Measurements from ENCODE around the gene PAX2.

The PAX2 gene

DNA sequence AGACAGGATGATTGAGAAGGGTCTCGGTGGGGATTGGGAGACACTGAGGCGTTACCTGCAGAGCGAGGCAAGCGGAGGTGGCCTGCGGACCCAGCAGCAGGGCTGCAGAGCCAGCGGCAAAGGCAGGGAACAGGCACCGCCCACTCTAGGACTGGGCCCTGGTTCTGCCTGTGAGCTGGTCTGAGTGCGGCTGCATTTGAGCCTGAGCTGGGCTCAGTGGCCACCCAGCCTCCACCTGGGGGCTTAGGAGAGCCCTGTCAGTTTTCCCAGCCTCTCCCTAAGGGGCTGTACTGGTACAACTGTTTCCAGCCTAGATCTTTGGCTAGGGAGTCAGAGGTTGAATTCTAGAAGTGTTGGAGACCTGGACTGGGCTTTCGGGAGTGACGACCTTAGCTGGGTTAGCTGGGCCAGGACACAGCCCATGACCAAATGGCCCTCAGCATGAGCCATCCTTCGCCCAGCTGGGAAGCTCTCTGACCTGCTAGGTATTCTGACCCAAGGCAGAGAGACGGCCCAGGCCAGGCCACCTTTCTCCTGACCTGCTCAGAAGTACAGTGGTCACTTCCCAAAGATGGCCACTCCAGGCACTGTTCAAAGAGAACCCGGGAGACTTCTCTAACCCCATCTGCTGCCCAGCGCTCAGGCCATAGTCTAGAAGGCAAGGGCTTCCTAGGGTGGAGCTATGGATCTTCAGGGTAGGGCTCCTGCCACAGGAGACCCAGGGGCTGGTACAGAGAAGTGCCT, 64.9 kb downstream of the PAX2 start:
- no peak for TF ChIP-seq CTCF (conservative IDR thresholded peaks at IDR 0.05; ENCODE audit: low read depth)
- H3K27ac ChIP-seq = no peak overlapping the region
- POLR2A ChIA-PET (ENCODE audit: low non-redundant PET) = no interaction called here
- DNase-seq (ENCODE audit: low spot score) = no peak
- CTCF ChIA-PET = interaction anchor here (0.9 kb wide), 1 partner anchor 248 kb away, joined by 3 read pairs; no protein-coding TSS in a partner anchor

DNA sequence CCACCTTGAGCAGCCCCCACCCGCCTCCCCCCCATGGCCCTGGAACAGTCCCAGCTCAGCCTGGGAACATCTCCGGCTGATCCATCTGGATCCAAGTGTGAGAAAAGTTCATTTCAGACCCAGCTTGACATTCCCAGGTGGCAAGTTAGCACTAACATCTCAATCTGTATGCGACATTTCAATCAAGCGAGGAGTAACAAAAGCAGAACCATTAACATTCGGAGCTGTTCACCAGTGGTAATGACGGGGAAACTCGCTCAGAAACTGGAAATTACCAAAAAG, 65.4 kb downstream of the PAX2 start:
- H3K27ac ChIP-seq = no peak overlapping the region
- TF ChIP-seq CTCF (conservative IDR thresholded peaks at IDR 0.05; ENCODE audit: low read depth) = no peak
- no peak for DNase-seq (ENCODE audit: low spot score)
- CTCF ChIA-PET = interaction anchor here (0.9 kb wide), 1 partner anchor 249 kb away, joined by 3 read pairs; no protein-coding TSS in a partner anchor
- POLR2A ChIA-PET (ENCODE audit: low non-redundant PET) = no interaction called here

DNA sequence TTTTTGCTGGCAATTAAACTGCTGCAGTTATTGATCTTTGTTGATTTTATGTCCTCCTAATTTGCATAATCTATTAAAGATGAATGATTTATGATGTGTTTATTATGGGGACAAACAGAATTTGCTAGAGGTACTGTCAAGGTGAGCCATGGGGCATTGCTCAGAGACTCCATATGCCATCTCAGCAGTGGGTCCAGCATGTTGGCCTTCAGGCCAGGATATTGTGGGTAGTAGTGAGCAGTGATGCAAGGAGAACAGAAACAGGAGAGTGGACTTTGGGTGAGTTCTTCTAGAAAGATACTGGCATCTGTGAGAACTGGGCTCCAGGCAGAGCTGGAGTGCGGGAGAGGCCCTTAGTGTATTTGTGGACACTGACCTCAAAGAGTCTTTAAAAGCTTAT, 65.9 kb downstream of the PAX2 start:
- no peak for DNase-seq (ENCODE audit: low spot score)
- POLR2A ChIA-PET (ENCODE audit: low non-redundant PET) = no interaction called here
- H3K27ac ChIP-seq = no peak overlapping the region
- CTCF ChIA-PET = interaction anchor here (0.9 kb wide), 1 partner anchor 249 kb away, joined by 3 read pairs; no protein-coding TSS in a partner anchor
- no peak for TF ChIP-seq CTCF (conservative IDR thresholded peaks at IDR 0.05; ENCODE audit: low read depth)

DNA sequence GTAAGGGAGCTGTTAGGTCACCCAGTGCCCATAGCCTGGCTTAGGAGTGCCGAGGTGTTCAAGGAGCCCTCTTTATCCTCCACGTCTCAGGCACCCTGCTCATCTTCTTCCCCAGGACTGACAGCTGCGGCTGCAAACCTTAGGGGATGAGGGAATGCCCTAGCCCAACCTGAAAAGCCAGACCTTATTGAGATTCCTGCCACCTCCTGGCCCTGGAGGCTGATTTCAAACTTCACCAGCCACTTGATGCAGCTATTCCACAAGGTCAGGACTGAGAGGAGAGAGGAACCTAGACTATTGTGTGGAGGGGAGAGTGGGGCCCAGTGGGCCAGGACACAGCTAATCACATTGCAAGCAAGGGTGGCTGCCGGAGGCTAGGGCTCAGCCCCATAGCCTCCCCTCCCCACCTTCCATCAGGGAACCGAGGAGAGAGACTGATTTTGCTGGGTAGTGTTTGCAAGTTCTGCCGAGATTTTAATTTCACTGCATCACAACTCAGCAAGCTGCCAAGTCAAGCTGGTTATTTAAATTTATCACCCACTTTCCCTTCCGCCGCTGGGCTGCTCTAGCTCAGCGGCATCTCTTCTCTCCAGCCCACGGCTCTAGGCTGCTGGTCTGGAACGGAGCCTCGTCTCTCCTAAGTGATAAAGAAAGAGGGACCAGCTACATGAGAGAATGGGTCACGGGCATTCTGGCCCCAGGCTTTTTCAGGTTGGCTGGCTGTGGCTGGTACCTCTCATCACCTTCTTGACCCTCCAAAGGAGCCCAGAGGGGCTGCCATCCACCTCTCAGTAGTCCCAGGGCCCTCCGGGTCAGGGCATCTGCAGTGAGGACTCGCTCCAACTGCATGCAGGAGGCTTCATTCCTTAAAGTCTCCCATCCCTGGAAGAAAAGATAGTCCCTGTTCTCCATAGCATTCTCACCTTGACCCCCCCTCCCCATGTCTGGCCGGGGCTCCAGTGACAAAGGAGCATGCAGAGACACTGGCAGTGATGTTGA, 66.7 kb downstream of the PAX2 start:
- TF ChIP-seq CTCF (conservative IDR thresholded peaks at IDR 0.05; ENCODE audit: low read depth) = no peak
- no peak for DNase-seq (ENCODE audit: low spot score)
- POLR2A ChIA-PET (ENCODE audit: low non-redundant PET) = no interaction called here
- CTCF ChIA-PET = interaction anchor here (0.6 to 2.1 kb wide), 4 partner anchors 13 to 210 kb away, joined by 3 to 5 read pairs (median 4); no protein-coding TSS in a partner anchor
- no peak overlapping the region for H3K27ac ChIP-seq

DNA sequence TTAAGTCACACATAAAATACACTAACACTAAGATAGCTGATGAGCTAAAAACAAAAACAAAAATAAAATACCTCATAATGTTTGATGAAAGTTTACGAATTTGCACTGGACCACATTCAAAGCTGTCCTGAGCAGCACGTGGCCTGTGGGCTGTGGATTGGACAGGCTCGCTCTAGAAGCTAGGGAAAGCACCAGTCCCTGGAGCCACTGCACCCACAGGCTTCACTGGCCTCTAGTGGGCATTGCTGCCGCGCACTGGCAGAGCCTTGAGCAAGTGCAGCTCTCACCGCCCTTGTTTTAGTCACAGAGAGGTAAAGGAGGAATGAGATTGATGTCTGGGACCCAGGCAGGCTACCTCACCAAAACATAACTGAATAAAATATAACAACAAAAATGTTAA, 67.6 kb downstream of the PAX2 start:
- CTCF ChIA-PET = interaction anchor here (0.6 to 2.1 kb wide), 3 partner anchors 14 to 211 kb away, joined by 3 to 5 read pairs (median 4); no protein-coding TSS in a partner anchor
- DNase-seq (ENCODE audit: low spot score) = no peak
- POLR2A ChIA-PET (ENCODE audit: low non-redundant PET) = no interaction called here
- no peak overlapping the region for H3K27ac ChIP-seq
- no peak for TF ChIP-seq CTCF (conservative IDR thresholded peaks at IDR 0.05; ENCODE audit: low read depth)

DNA sequence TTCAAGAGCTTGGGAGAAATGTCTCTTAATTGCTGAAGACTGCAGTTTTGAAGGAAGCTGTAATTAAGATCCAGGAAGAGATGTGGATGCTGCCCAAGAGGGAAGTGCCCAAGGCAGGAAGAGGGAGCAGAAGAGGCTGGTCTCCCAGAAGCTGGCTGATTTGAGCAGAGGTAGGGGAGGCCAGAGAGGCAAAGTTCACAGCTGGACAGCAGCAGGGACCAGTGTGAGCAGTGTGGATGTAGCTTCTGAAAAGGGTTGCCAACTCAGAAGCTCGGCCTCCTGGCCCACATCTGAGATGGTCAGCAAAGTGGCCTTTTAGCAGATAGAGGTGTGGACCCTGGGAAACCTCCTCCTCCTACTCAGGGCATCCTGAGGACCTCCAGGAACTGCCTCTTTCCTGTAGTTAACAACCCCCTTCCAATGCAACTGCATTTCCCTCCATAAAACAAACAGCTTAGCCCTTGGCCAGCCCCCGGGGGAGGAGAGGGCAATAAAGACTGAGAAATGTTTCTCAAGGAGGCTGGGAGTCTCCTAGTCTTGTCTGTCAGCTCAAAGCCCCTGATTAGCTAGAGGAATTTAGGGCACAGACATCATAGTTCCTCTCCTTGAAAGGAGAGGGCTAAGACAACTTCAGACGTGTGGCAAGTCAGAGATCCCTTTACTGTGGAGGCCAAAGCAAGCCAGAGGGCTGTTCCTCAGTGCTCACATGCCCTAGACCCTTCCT, 69.5 kb downstream of the PAX2 start:
- ChIA-PET CTCF (interaction anchor here (0.6 to 2.1 kb wide), 9 partner anchors 8 to 378 kb away, joined by 3 to 6 read pairs (median 3); no protein-coding TSS in a partner anchor), POLR2A (ENCODE audit: low non-redundant PET) (interaction anchor here (0.5 to 0.6 kb wide), 2 partner anchors 260 to 456 kb away, joined by 3 to 4 read pairs; no protein-coding TSS in a partner anchor)
- TF ChIP-seq CTCF (conservative IDR thresholded peaks at IDR 0.05; ENCODE audit: low read depth) = no peak

More for the DNA sequence above, 69.5 kb downstream of the PAX2 start:
- no peak overlapping the region for H3K27ac ChIP-seq
- DNase-seq (ENCODE audit: low spot score) = no peak
